H1 (cell line): ENCODE data around the gene MYRIP. TPM values are rescaled to one million over a fixed set of nuclear protein-coding genes. Genes with fewer than 3 reads are reported as not detected.
A peak's percentile ranks its signal among the peaks of the same experiment; 100 is the strongest.

Source experiments
- CTCF ChIA-PET: fragments of 300-600 bp; sonication (Branson Sonifier 250); formaldehyde crosslinking; loops from one replicate; lab custom pipeline; 2021; ENCODE audit not compliant: partially characterized antibody; lab: Charles Lee
- POLR2A ChIA-PET: fragments of 300-600 bp; sonication (Branson Sonifier 250); formaldehyde crosslinking; loops from one replicate; lab custom pipeline; 2021; ENCODE audit warnings: inconsistent platforms; ENCODE audit not compliant: partially characterized antibody; lab: Charles Lee
- DNase-seq, 2 experiments: peaks; one replicate each; pipeline versions ENCODE4 v3.0.0 to v3.0.0-alpha.2; 2010 to 2022; ENCODE audit warnings: low spot score in 2 of 2, low read depth in 1 of 2, mixed read lengths in 1 of 2
- FAIRE-seq: peaks from 2 replicates; lab custom pipeline; 2011; peaks lifted over from hg19 to GRCh38; lab: Jason Lieb, UNC
- H2AFZ ChIP-seq: 2 replicates; pipeline ENCODE4 v1.8.1; 2012; ENCODE audit warnings: low read length, inconsistent platforms
- H2AK5ac ChIP-seq: 2 replicates; pipeline ENCODE4 v1.6.1; 2013; ENCODE audit warnings: low read depth, low read length
- H2BK120ac ChIP-seq: replicated peaks from 2 replicates; pipeline ENCODE3; 2013; ENCODE audit warnings: low read depth, low read length, inconsistent platforms
- H2BK12ac ChIP-seq: 2 replicates; pipeline ENCODE4 v1.6.1; 2013; ENCODE audit warnings: low read depth, low read length
- H2BK15ac ChIP-seq: 2 replicates; pipeline ENCODE4 v1.6.1; 2013; ENCODE audit warnings: low read length
- H2BK20ac ChIP-seq: 2 replicates; pipeline ENCODE4 v1.6.1; 2013; ENCODE audit warnings: low read length
- H2BK5ac ChIP-seq: 2 replicates; pipeline ENCODE4 v1.6.1; 2013; ENCODE audit warnings: low read depth, low read length
- H3K14ac ChIP-seq: 2 replicates; pipeline ENCODE4 v1.6.1; 2013; ENCODE audit warnings: inconsistent platforms; ENCODE audit not compliant: insufficient read length
- H3K18ac ChIP-seq: 2 replicates; pipeline ENCODE4 v1.6.1; 2013; ENCODE audit warnings: low read length; ENCODE audit errors: extremely low read depth
- H3K23ac ChIP-seq: 2 replicates; pipeline ENCODE4 v1.6.1; 2013; ENCODE audit warnings: inconsistent platforms; ENCODE audit not compliant: insufficient read length
- H3K23me2 ChIP-seq: 2 replicates; pipeline ENCODE4 v1.6.1; 2013; ENCODE audit warnings: low read depth, low read length
- H3K27ac ChIP-seq: 2 replicates; pipeline ENCODE4 v1.6.1; 2011; ENCODE audit warnings: low read depth, low read length, inconsistent platforms
- H3K27me3 ChIP-seq, 4 experiments: replicated peaks in 1 of 4; 1 replicate in 1 of 4; 2 replicates in 3 of 4; pipeline versions ENCODE4 v1.6.1 to v1.8.1; 2011 to 2013; ENCODE audit warnings: low read length in 3 of 4, mild to moderate bottlenecking in 3 of 4, inconsistent platforms in 2 of 4, mixed read lengths in 2 of 4, moderate library complexity in 1 of 4; ENCODE audit not compliant: control insufficient read depth in 3 of 4, insufficient read depth in 3 of 4; ENCODE audit errors: extremely low read depth in 1 of 4
- H3K36me3 ChIP-seq, 4 experiments: 2 replicates each; pipeline versions ENCODE4 v1.6.1 to v1.8.1; 2011 to 2013; ENCODE audit warnings: mild to moderate bottlenecking in 4 of 4, low read length in 3 of 4, moderate library complexity in 2 of 4, control low read depth in 1 of 4, inconsistent platforms in 1 of 4; ENCODE audit not compliant: insufficient read depth in 4 of 4, control insufficient read depth in 2 of 4
- H3K4ac ChIP-seq: replicated peaks from 2 replicates; pipeline ENCODE3; 2013; ENCODE audit warnings: low read length, low read depth, mixed read lengths, inconsistent platforms; ENCODE audit not compliant: insufficient read length
- H3K4me1 ChIP-seq, 4 experiments: replicated peaks in 1 of 4; 1 replicate in 1 of 4; 2 replicates in 3 of 4; pipeline versions ENCODE4 v1.6.1 to v1.8.1; 2011 to 2013; ENCODE audit warnings: low read length in 3 of 4, inconsistent platforms in 2 of 4, mixed read lengths in 1 of 4; ENCODE audit not compliant: insufficient read depth in 4 of 4, control insufficient read depth in 3 of 4
- H3K4me2 ChIP-seq, 2 experiments: 2 replicates each; pipeline versions ENCODE4 v1.6.1 to v1.8.1; 2011 to 2013; ENCODE audit warnings: low read depth in 2 of 2, low read length in 2 of 2, control low read depth in 1 of 2, inconsistent platforms in 1 of 2, mild to moderate bottlenecking in 1 of 2; ENCODE audit not compliant: insufficient read depth in 1 of 2
- H3K4me3 ChIP-seq, 4 experiments: fragments of 200-600, 300-600 bp in 1 of 4; sonication (generic), shearing (Covaris generic), sonication (Bioruptor Twin) in 1 of 4; 2 replicates each; pipeline versions ENCODE4 v1.5.1 to v1.8.1; 2011 to 2016; ENCODE audit warnings: low read length in 4 of 4, low read depth in 3 of 4, control low read depth in 2 of 4, inconsistent platforms in 2 of 4, mild to moderate bottlenecking in 2 of 4, mixed read lengths in 1 of 4, moderate library complexity in 1 of 4; ENCODE audit not compliant: insufficient read depth in 2 of 4; ENCODE audit errors: extremely low read depth in 1 of 4
- H3K56ac ChIP-seq: replicated peaks from 2 replicates; pipeline ENCODE3; 2013; ENCODE audit warnings: low read depth, mild to moderate bottlenecking, mixed read lengths, low read length, inconsistent platforms; ENCODE audit not compliant: insufficient read length
- H3K79me1 ChIP-seq: 2 replicates; pipeline ENCODE4 v1.6.1; 2013; ENCODE audit warnings: low read depth, low read length, control low read depth
- H3K79me2 ChIP-seq, 2 experiments: 2 replicates each; pipeline versions ENCODE4 v1.6.1 to v1.8.1; 2012 to 2013; ENCODE audit warnings: low read length in 2 of 2, mild to moderate bottlenecking in 2 of 2, inconsistent platforms in 1 of 2; ENCODE audit not compliant: insufficient read depth in 2 of 2, control insufficient read depth in 1 of 2
- H3K9ac ChIP-seq, 4 experiments: replicated peaks in 1 of 4; 1 replicate in 1 of 4; 2 replicates in 3 of 4; pipeline versions ENCODE4 v1.6.1 to v1.8.1; 2011 to 2013; ENCODE audit warnings: low read depth in 3 of 4, low read length in 3 of 4, control low read depth in 2 of 4, mild to moderate bottlenecking in 2 of 4, moderate library complexity in 2 of 4, inconsistent platforms in 1 of 4; ENCODE audit errors: extremely low read depth in 1 of 4
- H3K9me3 ChIP-seq, 2 experiments: 2 replicates each; pipeline versions ENCODE4 v1.6.1 to v1.8.1; 2012 to 2013; ENCODE audit warnings: mild to moderate bottlenecking in 2 of 2, moderate library complexity in 2 of 2, control low read depth in 1 of 2, inconsistent platforms in 1 of 2, low read depth in 1 of 2, low read length in 1 of 2, mixed read lengths in 1 of 2; ENCODE audit not compliant: insufficient read depth in 2 of 2
- H4K20me1 ChIP-seq, 2 experiments: replicated peaks in 1 of 2; 2 replicates each; pipeline versions ENCODE3 to v1.8.1; 2011 to 2013; ENCODE audit warnings: inconsistent platforms in 2 of 2, low read length in 2 of 2, mild to moderate bottlenecking in 1 of 2; ENCODE audit not compliant: insufficient read depth in 2 of 2, control insufficient read depth in 1 of 2
- H4K5ac ChIP-seq: 2 replicates; pipeline ENCODE4 v1.6.1; 2013; ENCODE audit warnings: low read length, low read depth, mixed read lengths, inconsistent platforms; ENCODE audit not compliant: insufficient read length
- H4K8ac ChIP-seq: 2 replicates; pipeline ENCODE4 v1.8.0; 2013; ENCODE audit warnings: mild to moderate bottlenecking, moderate library complexity, low read length, inconsistent platforms; ENCODE audit not compliant: insufficient read depth; ENCODE audit errors: extremely low read depth
- H4K91ac ChIP-seq: replicated peaks from 2 replicates; pipeline ENCODE3; 2013; ENCODE audit warnings: low read length, mixed read lengths, inconsistent platforms; ENCODE audit not compliant: insufficient read length
- CBX8 ChIP-seq: fragments of 300-800, 300-1000 bp; sonication (generic); IDR thresholded peaks from 2 replicates; pipeline ENCODE4 v1.7.1; 2016; ENCODE audit warnings: low read depth, low read length, borderline replicate concordance
- CHD2 ChIP-seq: IDR thresholded peaks from 2 replicates; pipeline ENCODE4 v1.6.1; 2012; ENCODE audit warnings: low read length, improper control_type of control experiment
- HDAC2 ChIP-seq, 2 experiments: fragments of 300-600 bp in 1 of 2; sonication (generic) in 1 of 2; IDR thresholded peaks; 2 replicates each; pipeline ENCODE4 v1.6.1; 2011 to 2012; ENCODE audit warnings: low read depth in 2 of 2, low read length in 2 of 2, mild to moderate bottlenecking in 2 of 2, moderate library complexity in 2 of 2, borderline replicate concordance in 1 of 2, inconsistent platforms in 1 of 2
- KDM4A ChIP-seq: IDR thresholded peaks from one replicate; pipeline ENCODE4 v1.7.1; 2012; ENCODE audit warnings: low read depth, mild to moderate bottlenecking, moderate library complexity, low read length, inconsistent platforms; ENCODE audit not compliant: severe bottlenecking
- RNF2 ChIP-seq: fragments of 200-900, 300-1000 bp; sonication (generic); IDR thresholded peaks from 2 replicates; pipeline ENCODE4 v1.7.1; 2016; ENCODE audit warnings: borderline replicate concordance, low read depth, mild to moderate bottlenecking, antibody characterized with exemption, low read length; ENCODE audit not compliant: poor library complexity, severe bottlenecking; ENCODE audit errors: missing control alignments
- SP1 ChIP-seq: IDR thresholded peaks from 2 replicates; pipeline ENCODE4 v1.6.1; 2011; ENCODE audit warnings: low read depth, low read length
- SP4 ChIP-seq: IDR thresholded peaks from 2 replicates; pipeline ENCODE4 v1.6.1; 2012; ENCODE audit warnings: low read length, inconsistent platforms
- TCF12 ChIP-seq: IDR thresholded peaks from 2 replicates; pipeline ENCODE4 v1.6.1; 2011; ENCODE audit warnings: low read depth, mild to moderate bottlenecking, low read length
- ZNF274 ChIP-seq: IDR thresholded peaks from 2 replicates; pipeline ENCODE4 v1.7.0; 2012; ENCODE audit warnings: low read length, borderline replicate concordance; ENCODE audit errors: extremely low read depth
- WGBS, 2 experiments: shearing (Covaris generic) in 1 of 2; methylation state at CpG; one replicate each; pipeline versions ENCODE4 v1.1.6 to v1.1.7; 2013 to 2015; ENCODE audit warnings: low lambda C conversion rate in 2 of 2, mixed read lengths in 2 of 2, inconsistent platforms in 1 of 2, low coverage in 1 of 2, missing lambda C conversion rate in 1 of 2; ENCODE audit not compliant: insufficient replicate concordance in 2 of 2, insufficient coverage in 1 of 2, insufficient read length in 1 of 2; ENCODE audit errors: extremely low coverage in 1 of 2, missing lambda C conversion rate in 1 of 2; 5-methylcytosine and 5-hydroxymethylcytosine counted together
- polyA plus RNA-seq, 7 experiments: library from polyadenylated mRNA; depleted of rRNA in 3 of 7; stranded (reverse) in 5 of 7; unstranded in 2 of 7; fragments of >200 nt in 5 of 7; fragments of 200-250 nt in 2 of 7; gene quantifications; 1 replicate in 5 of 7; 2 replicates in 1 of 7; 4 replicates in 1 of 7; pipeline versions ENCODE4 v1.2.1 to v1.2.3, GENCODE V29; 2011 to 2013; ENCODE audit warnings: missing spikeins in 2 of 7, mixed read lengths in 2 of 7
- total RNA-seq: library from RNA; stranded (reverse); fragmentation: NEBNext Ultra II Directional; extraction: Animal tissue kit (Norgen Biotek cat#: 25700); gene quantifications from 2 replicates; pipeline ENCODE4 v1.2.1, GENCODE V29; 2021
- TF ChIP-seq, protein P1 (sequence below): IDR thresholded peaks from 2 replicates; pipeline ENCODE4 v1.6.1; 2012; ENCODE audit warnings: low read length, inconsistent platforms

Gene MYRIP
- total and polyA plus RNA-seq, 2 of the 8 experiments (the other 6 are each of a cell fraction or from before 2014, with no cell fraction given): 0.54 to 4.3 TPM

DNA sequence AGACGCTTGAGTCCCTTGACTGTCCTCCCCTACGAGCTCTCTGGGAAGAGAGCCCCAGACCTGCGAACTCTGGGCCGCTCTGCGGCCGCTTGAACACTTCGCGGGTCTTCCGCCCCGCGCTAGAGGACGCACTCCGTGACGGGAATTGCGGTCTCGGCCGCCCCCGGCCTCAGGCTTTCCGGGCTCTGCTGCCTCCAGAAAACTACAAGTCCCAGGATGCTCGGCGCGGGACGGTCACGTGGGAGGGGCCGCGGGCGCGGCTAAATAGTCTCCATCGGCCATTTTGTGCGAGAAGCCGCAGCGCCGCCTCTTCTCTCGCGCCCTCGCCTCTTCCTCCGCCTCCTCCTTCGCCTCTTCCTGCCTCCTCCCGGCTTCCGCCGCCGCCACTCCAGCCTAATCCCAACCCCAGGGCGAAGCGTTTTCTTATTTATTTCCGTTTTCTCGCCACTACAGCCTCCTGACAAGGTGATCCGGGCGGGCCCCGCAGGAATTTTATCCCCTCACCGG, 500.1 kb downstream of the MYRIP start, which contains the start of gene EIF1B:
Gene EIF1B, plus strand, starts transcription at position 290 of the 507 bp plus-strand sequence. CDS start 235 bp downstream, outside the sequence.
- ChIA-PET CTCF (interaction anchor here (0.6 to 16.5 kb wide), 15 partner anchors 8 to 1108 kb away, joined by 3 to 290 read pairs (median 4); no protein-coding TSS in a partner anchor), POLR2A (interaction anchor here (0.6 to 2.2 kb wide), 37 partner anchors 8 to 1407 kb away, joined by 3 to 9 read pairs (median 3); partner anchors contain the start of gene RPL14)
- H2AFZ ChIP-seq: peak within 1 kb of the TSS; percentile 87
- no peak within 1 kb of the TSS for H2BK12ac ChIP-seq
- DNase-seq (peak; percentile 97 to 98), FAIRE-seq (peak; percentile 70)
- H3K9me3 ChIP-seq: no peaks in the 10 kb centered on the region
- peak within 1 kb of the TSS; percentile 94 to 96 (median 94) for H3K9ac ChIP-seq
- H2BK120ac ChIP-seq: no peak within 1 kb of the TSS
- peaks cover 0 to 17% of the 10 kb centered on the region in 2 experiments; a peak in 3 of 4 replicates for H3K79me2 ChIP-seq
- peaks cover 3 to 5% (median 4%) of the 10 kb centered on the region in 4 experiments; a peak in 4 of 7 replicates for H3K4me1 ChIP-seq
- peak within 1 kb of the TSS; percentile 94 for H3K27ac ChIP-seq
- H2BK20ac ChIP-seq: no peak within 1 kb of the TSS
- no peaks in the 10 kb centered on the region for H3K79me1 ChIP-seq
- no peak within 1 kb of the TSS for H3K4ac ChIP-seq
- peak within 1 kb of the TSS; percentile 72 for H2BK5ac ChIP-seq
- no peak within 1 kb of the TSS for H3K14ac ChIP-seq
- H3K23me2 ChIP-seq: no peaks in the 10 kb centered on the region
- H3K18ac ChIP-seq: peak within 1 kb of the TSS; percentile 73; the same call in 1 of the 2 replicates
- H3K4me2 ChIP-seq: peak within 1 kb of the TSS; percentile 69 to 84
- H3K56ac ChIP-seq: peak within 1 kb of the TSS; percentile 51
- no peak within 1 kb of the TSS for H2BK15ac ChIP-seq
- peak within 1 kb of the TSS; percentile 98 for H4K8ac ChIP-seq
- H3K27me3 ChIP-seq: no peaks in the 10 kb centered on the region
- H3K4me3 ChIP-seq: peak within 1 kb of the TSS; percentile 93 to 98 (median 96)
- H2AK5ac ChIP-seq: no peak within 1 kb of the TSS
- peak within 1 kb of the TSS; percentile 11 for H4K91ac ChIP-seq
- WGBS, 2 experiments: 1% methylated on average over 47 of the region's 50 CpGs; no CpG with 5 or more reads in 1 of the 2 experiments
- peak within 1 kb of the TSS; percentile 80 for H4K5ac ChIP-seq
- no peaks in the 10 kb centered on the region for H4K20me1 ChIP-seq
- no peak within 1 kb of the TSS for H3K23ac ChIP-seq
- peaks cover 4 to 40% (median 16%) of the 10 kb centered on the region in 4 experiments; a peak in 5 of 8 replicates for H3K36me3 ChIP-seq
- peak; percentile 56; the same call in 1 of the 2 replicates for TF ChIP-seq SP1
- 0 out of 4 replicates have a peak, but pooled peaks of 1 of the 2 experiments have one; percentile 21 for TF ChIP-seq HDAC2 (IDR thresholded peaks at IDR 0.05; ENCODE audit: borderline replicate concordance in 1 of 2, low read depth in 2 of 2, low read length in 2 of 2)
- TF ChIP-seq CBX8: no peak
- no peak for TF ChIP-seq ZNF274
- no peak for TF ChIP-seq CHD2
- no peak for TF ChIP-seq RNF2
- TF ChIP-seq, protein P1, sequence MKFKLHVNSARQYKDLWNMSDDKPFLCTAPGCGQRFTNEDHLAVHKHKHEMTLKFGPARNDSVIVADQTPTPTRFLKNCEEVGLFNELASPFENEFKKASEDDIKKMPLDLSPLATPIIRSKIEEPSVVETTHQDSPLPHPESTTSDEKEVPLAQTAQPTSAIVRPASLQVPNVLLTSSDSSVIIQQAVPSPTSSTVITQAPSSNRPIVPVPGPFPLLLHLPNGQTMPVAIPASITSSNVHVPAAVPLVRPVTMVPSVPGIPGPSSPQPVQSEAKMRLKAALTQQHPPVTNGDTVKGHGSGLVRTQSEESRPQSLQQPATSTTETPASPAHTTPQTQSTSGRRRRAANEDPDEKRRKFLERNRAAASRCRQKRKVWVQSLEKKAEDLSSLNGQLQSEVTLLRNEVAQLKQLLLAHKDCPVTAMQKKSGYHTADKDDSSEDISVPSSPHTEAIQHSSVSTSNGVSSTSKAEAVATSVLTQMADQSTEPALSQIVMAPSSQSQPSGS: peak; percentile 63; the same call in 1 of the 2 replicates
- TF ChIP-seq TCF12: no peak
- peak; percentile 48 for TF ChIP-seq KDM4A
- TF ChIP-seq SP4: peak; percentile 82; the same call in 1 of the 2 replicates
